NCI-H69 (cell line): ENCODE data around the gene ARVCF.
A peak's percentile ranks its signal among the peaks of the same experiment; 100 is the strongest.

Source experiments
- DNase-seq: peaks from one replicate; lab custom pipeline; 2025; lab: John Stamatoyannopoulos, UW

The ARVCF gene

GRCh38 chr22:20053407-20054033 lies 36.9 kb upstream of the ARVCF start:
- DNase-seq, result no peak

- no peak for DNase-seq
Measured at GRCh38 chr22:20052309-20053259, 36.0 kb upstream of the ARVCF start.

GRCh38 chr22:20051927-20052308 lies 35.3 kb upstream of the ARVCF start:
- no peak for DNase-seq

GRCh38 chr22:20046730-20047129 lies 30.1 kb upstream of the ARVCF start:
- no peak for DNase-seq

GRCh38 chr22:20044495-20045151 lies 28.0 kb upstream of the ARVCF start:
- DNase-seq, result no peak

GRCh38 chr22:20043997-20044342 lies 27.3 kb upstream of the ARVCF start:
- DNase-seq, result no peak

- DNase-seq, result no peak
Measured at GRCh38 chr22:20043057-20043996, 26.7 kb upstream of the ARVCF start.

- DNase-seq, result no peak
Measured at GRCh38 chr22:20040327-20041200, 23.9 kb upstream of the ARVCF start.

GRCh38 chr22:20039683-20040325 lies 23.2 kb upstream of the ARVCF start:
- peak; percentile 86 for DNase-seq

- DNase-seq, result no peak
Measured at GRCh38 chr22:20038574-20038973, 22.0 kb upstream of the ARVCF start.

- no peak for DNase-seq
Measured at GRCh38 chr22:20037419-20037818, 20.8 kb upstream of the ARVCF start.

- DNase-seq, result no peak
Measured at GRCh38 chr22:20036535-20037392, 20.1 kb upstream of the ARVCF start.

- DNase-seq, result no peak
Measured at GRCh38 chr22:20036084-20036482, 19.5 kb upstream of the ARVCF start.

GRCh38 chr22:20035375-20036083 lies 18.9 kb upstream of the ARVCF start:
- no peak for DNase-seq

- no peak for DNase-seq
Measured at GRCh38 chr22:20034143-20034542, 17.5 kb upstream of the ARVCF start.

GRCh38 chr22:20033045-20033706 lies 16.6 kb upstream of the ARVCF start:
- DNase-seq, result no peak

GRCh38 chr22:20032407-20032991 lies 15.9 kb upstream of the ARVCF start:
- DNase-seq, result no peak
